Ovary (tissue), 9 donors: ENCODE data around the gene XPNPEP2. TPM values are rescaled to one million over a fixed set of nuclear protein-coding genes. Genes with fewer than 3 reads are reported as not detected.
"Not testable (repeated sequence)": the region's sequence is repeated elsewhere in the genome, so short reads cannot be mapped to it uniquely, and the experiment has no call there.

Experiments used
- DNase-seq, 5 donors: peaks; one replicate each; pipeline ENCODE4 v3.0.0-alpha.2; 2019 to 2020
- H3K27ac ChIP-seq, 2 donors: fragments of 200-600 bp; one replicate each; pipeline versions ENCODE4 v1.5.1 to v1.8.0; 2019 to 2022
- H3K27me3 ChIP-seq: fragments of 200-600 bp; one replicate; pipeline ENCODE4 v1.8.0; 2022
- H3K36me3 ChIP-seq: fragments of 200-600 bp; sonication (generic); one replicate; pipeline ENCODE4 v1.5.1; 2019
- H3K4me1 ChIP-seq: one replicate; pipeline ENCODE4 v1.8.1; 2013; ENCODE audit warnings: mild to moderate bottlenecking, moderate library complexity; ENCODE audit not compliant: insufficient read depth
- H3K4me3 ChIP-seq: fragments of 200-600 bp; sonication (generic); one replicate; pipeline ENCODE4 v1.5.1; 2017
- H3K9me3 ChIP-seq, 2 donors: fragments of 200-600 bp in 1 of 2; sonication (generic) in 1 of 2; one replicate each; pipeline versions ENCODE4 v1.5.1 to v1.8.1; 2013 to 2019; ENCODE audit warnings: mild to moderate bottlenecking in 1 of 2, moderate library complexity in 1 of 2
- EP300 ChIP-seq: sonication (generic); formaldehyde crosslinking; IDR thresholded peaks from one replicate; pipeline ENCODE4 v1.6.1; 2017; ENCODE audit warnings: antibody characterized with exemption
- POLR2A ChIP-seq: fragments of 450-650 bp; IDR thresholded peaks from one replicate; pipeline ENCODE4 v1.6.1; 2017; ENCODE audit warnings: antibody characterized with exemption, mild to moderate bottlenecking, moderate library complexity
- WGBS, 3 donors: extraction: QIAGEN DNeasy Blood & Tissue Kit in 1 of 3; methylation state at CpG; one replicate each; pipeline versions ENCODE4 v1.1.5 to v1.1.7; 2013 to 2017; 5-methylcytosine and 5-hydroxymethylcytosine counted together
- intact Hi-C, 4 donors: fragments of 100-400 bp; cut with DNase I; formaldehyde crosslinking; loops; one replicate each; pipeline versions ENCODE4 v1.11.0 to v1.15.1; 2022 to 2023
- polyA plus RNA-seq, 2 donors: library from polyadenylated mRNA; stranded (reverse); fragments of 200-250 nt in 1 of 2; fragments of 350-450 nt in 1 of 2; fragmentation: Illumina TruSeq in 1 of 2; extraction: RNeasy Lipid Tissue Mini Kit (QIAGEN cat#74804) in 1 of 2; gene quantifications; one replicate each; pipeline ENCODE4 v1.2.3, GENCODE V29; 2013 to 2014
- total RNA-seq, 7 donors: library from RNA; depleted of rRNA in 2 of 7; stranded (reverse); fragments of >200 nt in 2 of 7; fragmentation: NEBNext Ultra II Directional in 3 of 7; extraction: Animal tissue kit (Norgen Biotek cat#: 25700) in 3 of 7; gene quantifications; one replicate each; pipeline versions ENCODE4 v1.1.0 to v1.2.4, GENCODE V29; 2016 to 2023
- TF ChIP-seq, protein P1 (sequence below), 3 donors: fragments of 450-650 bp in 2 of 3; fragments of 200-600 bp in 1 of 3; IDR thresholded peaks; one replicate each; pipeline versions ENCODE4 v1.5.1 to v1.8.0; 2016 to 2022; ENCODE audit warnings: antibody characterized with exemption in 3 of 3, mild to moderate bottlenecking in 1 of 3
- donor health status: DM: no; HTN: no; CAD: no; lungs with moderate emphysema.
- donor health status: DM: no; HTN: no; CAD: no.
- donor health status: Bipolar disorder and iron deficiency.
- donor health status: DM: yes; HTN: yes; CAD: no.
- donor health status: DM: no; HTN: no; CAD: no.
- donor health status: DM: yes; HTN: yes; CAD: no.

XPNPEP2 gene
- total and polyA plus RNA-seq, 9 donors: 0.28 to 6.4 (median 1.4) TPM

DNA sequence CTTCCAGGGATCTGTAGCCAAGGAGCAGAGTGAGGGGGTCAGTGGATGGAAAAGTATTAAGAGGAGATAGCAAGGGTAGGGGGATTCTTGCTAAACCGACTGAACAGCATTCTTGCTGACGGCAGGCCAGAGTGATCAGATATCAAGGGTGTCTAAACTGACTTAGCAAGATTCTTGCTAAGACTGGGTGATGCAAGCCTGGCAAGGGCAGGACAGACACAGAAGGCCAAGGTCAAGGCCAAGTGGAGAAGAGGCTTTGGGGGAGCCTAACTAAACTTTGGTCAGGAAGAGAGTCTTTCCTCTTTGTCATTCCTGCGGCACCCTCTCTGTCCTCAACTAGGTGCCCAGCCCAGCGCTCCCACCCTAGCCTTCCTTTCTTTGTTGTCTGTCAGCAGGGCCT, 799 bp downstream of the XPNPEP2 start:
- Histone ChIP-seq H3K36me3 (no peaks in the 10 kb centered on the region), H3K4me3 (no peak overlapping the region), H3K4me1 (no peaks in the 10 kb centered on the region), H3K27me3 (no peaks in the 10 kb centered on the region), H3K9me3 (no peaks in the 10 kb centered on the region), H3K27ac (no peak overlapping the region)
- TF ChIP-seq EP300 (no peak), POLR2A (no peak)
- TF ChIP-seq, protein P1, sequence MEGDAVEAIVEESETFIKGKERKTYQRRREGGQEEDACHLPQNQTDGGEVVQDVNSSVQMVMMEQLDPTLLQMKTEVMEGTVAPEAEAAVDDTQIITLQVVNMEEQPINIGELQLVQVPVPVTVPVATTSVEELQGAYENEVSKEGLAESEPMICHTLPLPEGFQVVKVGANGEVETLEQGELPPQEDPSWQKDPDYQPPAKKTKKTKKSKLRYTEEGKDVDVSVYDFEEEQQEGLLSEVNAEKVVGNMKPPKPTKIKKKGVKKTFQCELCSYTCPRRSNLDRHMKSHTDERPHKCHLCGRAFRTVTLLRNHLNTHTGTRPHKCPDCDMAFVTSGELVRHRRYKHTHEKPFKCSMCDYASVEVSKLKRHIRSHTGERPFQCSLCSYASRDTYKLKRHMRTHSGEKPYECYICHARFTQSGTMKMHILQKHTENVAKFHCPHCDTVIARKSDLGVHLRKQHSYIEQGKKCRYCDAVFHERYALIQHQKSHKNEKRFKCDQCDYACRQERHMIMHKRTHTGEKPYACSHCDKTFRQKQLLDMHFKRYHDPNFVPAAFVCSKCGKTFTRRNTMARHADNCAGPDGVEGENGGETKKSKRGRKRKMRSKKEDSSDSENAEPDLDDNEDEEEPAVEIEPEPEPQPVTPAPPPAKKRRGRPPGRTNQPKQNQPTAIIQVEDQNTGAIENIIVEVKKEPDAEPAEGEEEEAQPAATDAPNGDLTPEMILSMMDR (IDR thresholded peaks at IDR 0.05): no peak
- peak in 3 of 5 donors; percentile 16 to 48 (median 29) for DNase-seq
- whole genome bisulfite sequencing, 3 donors: 74 to 91% (median 76%) methylated on average over 4 of the region's 4 CpGs
- intact Hi-C loops: no loop called here

DNA sequence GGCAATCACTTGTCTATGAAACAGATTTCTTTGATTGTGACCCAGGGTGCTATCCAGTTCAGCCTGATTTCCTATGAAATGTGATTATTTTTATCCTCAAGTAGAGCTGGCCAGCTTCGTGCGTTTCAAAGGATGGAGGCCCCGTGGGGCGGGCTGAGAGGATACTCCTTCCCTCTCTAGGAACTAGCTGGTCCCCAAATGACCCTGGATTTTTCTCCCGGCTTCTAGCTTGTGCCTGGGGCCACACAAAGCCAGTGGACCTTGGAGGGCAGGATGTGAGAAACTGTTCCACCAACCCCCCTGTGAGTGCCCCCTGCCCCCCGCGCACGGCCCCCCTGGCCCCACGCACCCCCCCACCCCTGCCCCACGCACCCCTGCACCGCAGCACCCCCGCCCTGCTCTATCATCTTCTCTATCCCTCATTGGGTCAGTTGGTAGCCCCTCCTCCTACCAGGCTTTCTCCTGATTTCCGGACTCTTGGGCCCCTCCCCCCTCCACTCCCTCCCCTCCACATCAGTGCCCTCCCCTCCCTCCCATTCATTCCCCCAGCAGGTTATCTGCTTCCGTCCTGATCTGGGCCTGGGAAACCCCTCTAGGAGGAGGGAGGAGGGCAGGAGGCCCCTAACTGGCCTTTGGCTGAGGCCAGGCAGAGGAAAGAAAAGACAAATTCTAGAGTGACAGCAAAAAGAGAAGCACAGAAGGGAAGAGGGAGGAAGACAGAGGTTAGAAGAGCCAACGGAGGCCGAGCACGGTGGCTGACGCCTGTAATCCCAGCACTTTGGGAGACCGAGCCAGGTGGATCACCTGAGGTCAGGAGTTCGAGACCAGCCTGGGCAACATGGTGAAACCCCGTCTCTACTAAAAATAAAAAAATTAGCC, 3.3 kb downstream of the XPNPEP2 start:
- Histone ChIP-seq H3K27ac (no peak overlapping the region), H3K4me3 (no peak overlapping the region), H3K36me3 (no peaks in the 10 kb centered on the region), H3K27me3 (no peaks in the 10 kb centered on the region), H3K4me1 (no peaks in the 10 kb centered on the region), H3K9me3 (no peaks in the 10 kb centered on the region)
- TF ChIP-seq POLR2A (no peak), EP300 (no peak)
- TF ChIP-seq, protein P1 (IDR thresholded peaks at IDR 0.05): no peak
- no peak for DNase-seq
- intact Hi-C loops: no loop called here
- 52 to 63% (median 59%) methylated on average over 21 of the region's 21 CpGs for WGBS, 3 donors

DNA sequence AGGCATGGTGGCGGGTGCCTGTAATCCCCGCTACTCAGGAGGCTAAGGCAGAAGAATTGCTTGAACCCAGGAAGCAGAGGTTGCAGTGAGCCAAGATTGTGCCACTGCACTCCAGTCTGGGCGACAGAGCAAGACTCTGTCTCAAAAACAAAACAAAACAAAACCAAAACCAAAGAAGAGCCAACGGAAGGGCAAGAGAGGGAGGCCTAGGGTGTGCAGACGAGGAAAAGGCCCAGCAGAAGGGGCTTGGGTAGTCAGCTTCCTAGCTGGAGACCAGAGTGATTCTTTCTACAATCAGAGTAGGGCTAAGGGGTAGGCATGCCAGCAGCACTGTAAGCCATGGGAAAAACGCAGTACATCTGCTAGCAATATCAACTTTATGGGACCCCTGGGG, 4.0 kb downstream of the XPNPEP2 start:
- H3K4me3 ChIP-seq, H3K27me3 ChIP-seq, H3K36me3 ChIP-seq, H3K27ac ChIP-seq, DNase-seq, H3K4me1 ChIP-seq, intact Hi-C loops, H3K9me3 ChIP-seq: not testable (repeated sequence)
- 48 to 60% (median 59%) methylated on average over 6 of the region's 6 CpGs for WGBS, 3 donors

DNA sequence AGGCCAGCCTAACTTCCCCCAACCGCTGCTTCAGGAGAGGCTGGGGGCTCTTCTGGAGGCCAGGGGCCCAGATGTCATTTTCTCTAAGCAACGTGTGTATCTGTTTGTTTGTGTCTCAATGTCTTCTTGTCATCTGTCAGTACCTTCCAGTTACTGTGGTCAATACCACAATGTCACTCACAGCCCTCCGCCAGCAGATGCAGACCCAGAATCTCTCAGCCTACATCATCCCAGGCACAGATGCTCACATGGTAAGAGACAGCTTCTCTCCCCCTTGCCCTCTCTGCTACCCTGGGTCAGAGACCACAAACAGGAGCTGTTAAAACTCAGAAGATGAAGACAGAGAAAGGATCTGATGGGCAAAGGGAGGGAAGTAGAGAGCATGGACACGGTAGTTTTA, 5.0 kb downstream of the XPNPEP2 start:
- no peaks in the 10 kb centered on the region for H3K36me3 ChIP-seq
- no peak overlapping the region for H3K27ac ChIP-seq
- TF ChIP-seq EP300 (no peak), POLR2A (no peak)
- TF ChIP-seq, protein P1 (IDR thresholded peaks at IDR 0.05): no peak
- WGBS, 3 donors: 71 to 76% (median 73%) methylated on average over 4 of the region's 4 CpGs
- intact Hi-C loops: no loop called here
- H3K4me3 ChIP-seq: no peak overlapping the region
- H3K4me1 ChIP-seq: no peaks in the 10 kb centered on the region
- no peak for DNase-seq
- no peaks in the 10 kb centered on the region for H3K9me3 ChIP-seq
- no peaks in the 10 kb centered on the region for H3K27me3 ChIP-seq

DNA sequence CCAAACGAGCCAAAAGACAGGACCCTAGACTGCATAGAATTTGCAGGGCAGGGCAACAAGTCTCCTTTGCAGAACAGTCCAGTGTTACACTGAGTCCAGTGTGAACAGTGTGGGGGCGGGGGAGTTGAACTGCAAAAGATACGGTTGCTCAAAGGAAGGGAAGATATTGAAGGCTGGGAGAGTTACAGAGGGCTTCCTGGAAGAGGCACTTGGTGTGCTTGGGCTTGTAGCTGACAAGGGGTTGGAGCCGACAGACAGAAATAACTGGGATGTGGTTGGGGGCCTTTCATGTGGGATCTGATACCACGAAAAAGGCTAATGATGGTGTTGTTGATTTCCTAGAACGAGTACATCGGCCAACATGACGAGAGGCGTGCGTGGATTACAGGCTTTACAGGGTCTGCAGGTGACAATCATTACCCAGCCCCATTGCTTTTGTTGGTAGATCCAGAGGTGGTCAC, 6.1 kb downstream of the XPNPEP2 start:
- 73 to 85% (median 81%) methylated on average over 10 of the region's 10 CpGs for WGBS, 3 donors
- Histone ChIP-seq H3K36me3 (no peaks in the 10 kb centered on the region), H3K27ac (no peak overlapping the region), H3K4me1 (no peaks in the 10 kb centered on the region), H3K9me3 (no peaks in the 10 kb centered on the region), H3K4me3 (no peak overlapping the region), H3K27me3 (no peaks in the 10 kb centered on the region)
- intact Hi-C loops: no loop called here
- TF ChIP-seq EP300 (no peak), POLR2A (no peak)
- TF ChIP-seq, protein P1 (IDR thresholded peaks at IDR 0.05): no peak
- no peak for DNase-seq
